Motor neuron (in vitro differentiated cells): Measurements from ENCODE around the gene CISD2. TPM values are rescaled to one million over a fixed set of nuclear protein-coding genes. Genes with fewer than 3 reads are reported as not detected.
"Not testable (repeated sequence)": the region's sequence is repeated elsewhere in the genome, so short reads cannot be mapped to it uniquely, and the experiment has no call there.

Experiments
- ATAC-seq, 8 experiments: fragments of 200-7000 bp; cut with Tn5 transposase; replicated peaks in 6 of 8; 2 replicates each; pipeline ENCODE4 v1.8.0; 2021; ENCODE audit warnings: mild to moderate bottlenecking in 8 of 8, moderate library complexity in 8 of 8
- H3K27ac ChIP-seq, 2 donors: fragments of 250-450 bp; sonication (Bioruptor Pico); 2 replicates each; pipeline ENCODE4 v1.9.0; 2021; ENCODE audit warnings: antibody characterized with exemption in 2 of 2, mild to moderate bottlenecking in 2 of 2, moderate library complexity in 1 of 2
- H3K4me1 ChIP-seq, 2 donors: fragments of 250-450 bp; sonication (Bioruptor Pico); replicated peaks in 1 of 2; 2 replicates each; pipeline ENCODE4 v1.6.1; 2021; ENCODE audit warnings: antibody characterized with exemption in 2 of 2, mild to moderate bottlenecking in 2 of 2, moderate library complexity in 1 of 2
- H3K4me3 ChIP-seq, 5 donors: fragments of 250-450 bp; sonication (Bioruptor Pico); 2 replicates each; pipeline ENCODE4 v1.9.0; 2021; ENCODE audit warnings: antibody characterized with exemption in 5 of 5, mild to moderate bottlenecking in 5 of 5, moderate library complexity in 4 of 5
- WGBS, 10 experiments: fragments of 450-650 bp; shearing (Covaris generic); methylation state at CpG; one replicate each; pipeline ENCODE4 v1.0.0; 2022; 5-methylcytosine and 5-hydroxymethylcytosine counted together
- in situ Hi-C, 9 experiments: fragments of 400-800 bp; cut with MboI; loops; one replicate each; pipeline ENCODE4 v1.15.0; 2021; ENCODE audit warnings: low sequenced_read_pairs in 9 of 9, low pct_unique_long_range_greater_than_20kb in 2 of 9; ENCODE audit not compliant: unreplicated experiment in 9 of 9
- total RNA-seq, 8 experiments: library from RNA; unstranded; fragments of 300-600 nt; gene quantifications; 2 replicates each; pipeline versions ENCODE4 v1.2.3 to v1.2.4, GENCODE V29; 2022

Gene CISD2
- total RNA-seq, 8 experiments from 2014 or later = 20.8 to 53.8 (median 50.0) TPM

GRCh38 chr4:102862016-102862415 is 6.8 kb upstream of the CISD2 start:
- Histone ChIP-seq H3K27ac (no peak overlapping the region), H3K4me1 (peaks cover 0 to 6% of the 10 kb centered on the region in 2 donors), H3K4me3 (no peak overlapping the region)
- WGBS, 10 experiments = 43 to 100% (median 100%) methylated on average over 1 of the region's 1 CpG; no CpG with 5 or more reads in 1 of the 10 experiments
- no peak for ATAC-seq
- in situ Hi-C loops = no loop called here

DNA sequence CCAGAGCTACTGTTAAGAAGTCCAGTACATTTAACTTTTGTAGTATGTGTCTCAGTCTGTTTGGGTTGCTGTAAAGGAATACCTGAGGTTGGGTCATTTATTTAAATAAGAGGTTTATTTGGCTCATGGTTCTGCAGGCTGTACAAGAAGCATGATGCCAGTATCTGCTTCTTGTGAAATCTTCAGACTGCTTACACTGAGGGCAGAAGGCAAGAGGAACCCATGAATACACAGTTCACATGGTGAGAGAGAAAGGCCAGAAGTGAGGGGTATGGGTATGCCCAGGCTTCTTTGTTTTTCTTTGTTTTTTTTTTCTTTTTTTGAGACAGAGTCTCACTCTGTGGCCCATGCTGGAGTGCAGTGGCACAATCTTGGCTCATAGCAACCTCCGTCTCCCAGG is 6.0 kb upstream of the CISD2 start:
- Histone ChIP-seq H3K4me1 (peaks cover 4 to 12% of the 10 kb centered on the region in 2 donors), H3K4me3 (no peak overlapping the region), H3K27ac (no peak overlapping the region)
- no peak for ATAC-seq
- in situ Hi-C loops = no loop called here
- WGBS, 10 experiments = 88 to 100% (median 100%) methylated on average over 1 of the region's 1 CpG; no CpG with 5 or more reads in 7 of the 10 experiments

- H3K27ac ChIP-seq, ATAC-seq, in situ Hi-C loops, H3K4me3 ChIP-seq: not testable (repeated sequence)
- H3K4me1 ChIP-seq = peaks cover 5 to 15% of the 10 kb centered on the region in 2 donors
- WGBS, 10 experiments = 93 to 100% (median 100%) methylated on average over 1 to 3 of the region's 5 CpGs; no CpG with 5 or more reads in 4 of the 10 experiments
Measured at GRCh38 chr4:102865327-102865726, 3.5 kb upstream of the CISD2 start.

- 17 to 89% (median 64%) methylated on average over 1 to 11 of the region's 12 CpGs for WGBS, 10 experiments
- Histone ChIP-seq H3K4me3 (peak overlapping the region; percentile 50 to 81 (median 65)), H3K4me1 (peaks cover 5 to 30% of the 10 kb centered on the region in 2 donors), H3K27ac (peak overlapping the region; percentile 94 to 95)
- in situ Hi-C loops = no loop called here
- ATAC-seq = no peak
Measured at GRCh38 chr4:102867278-102868152, 1.3 kb upstream of the CISD2 start.

DNA sequence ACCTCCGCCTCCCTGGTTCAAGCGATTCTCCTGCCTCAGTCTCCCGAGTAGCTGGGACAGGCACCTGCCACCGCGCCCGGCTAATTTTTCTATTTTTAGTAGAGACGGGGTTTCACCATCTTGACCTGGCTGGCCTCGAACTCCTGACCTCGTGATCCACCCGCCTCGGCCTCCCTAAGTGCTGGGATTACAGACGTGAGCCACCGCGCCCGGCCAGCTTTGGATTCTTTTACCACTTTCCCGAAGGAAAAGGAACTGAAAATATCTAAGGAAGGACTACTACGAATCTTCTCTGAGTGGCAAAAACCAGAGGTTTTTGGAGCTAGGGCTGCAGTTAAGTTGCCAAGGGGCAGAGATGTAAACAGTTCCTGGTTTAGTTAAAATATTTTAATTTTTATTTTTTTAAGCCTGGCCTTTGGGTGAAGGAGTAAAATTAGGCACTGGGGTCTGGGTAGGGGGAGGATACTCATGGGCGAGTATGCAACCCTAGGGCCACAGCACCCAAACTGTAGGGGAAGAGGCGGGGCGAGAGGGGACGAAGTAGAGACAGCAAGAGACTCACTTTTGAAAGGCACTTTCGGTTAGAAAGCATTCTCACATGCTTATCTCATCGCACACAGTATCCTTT is 525 bp upstream of the CISD2 start:
- Histone ChIP-seq H3K4me1 (peaks cover 5 to 30% of the 10 kb centered on the region in 2 donors), H3K4me3 (peak overlapping the region; percentile 50 to 81 (median 65)), H3K27ac (peak overlapping the region; percentile 94 to 95)
- ATAC-seq = peak in 2 of 8 experiments; percentile 16 to 33
- WGBS, 10 experiments = 0 to 39% (median 8%) methylated on average over 1 to 12 of the region's 23 CpGs; no CpG with 5 or more reads in 2 of the 10 experiments
- in situ Hi-C loops = no loop called here

DNA sequence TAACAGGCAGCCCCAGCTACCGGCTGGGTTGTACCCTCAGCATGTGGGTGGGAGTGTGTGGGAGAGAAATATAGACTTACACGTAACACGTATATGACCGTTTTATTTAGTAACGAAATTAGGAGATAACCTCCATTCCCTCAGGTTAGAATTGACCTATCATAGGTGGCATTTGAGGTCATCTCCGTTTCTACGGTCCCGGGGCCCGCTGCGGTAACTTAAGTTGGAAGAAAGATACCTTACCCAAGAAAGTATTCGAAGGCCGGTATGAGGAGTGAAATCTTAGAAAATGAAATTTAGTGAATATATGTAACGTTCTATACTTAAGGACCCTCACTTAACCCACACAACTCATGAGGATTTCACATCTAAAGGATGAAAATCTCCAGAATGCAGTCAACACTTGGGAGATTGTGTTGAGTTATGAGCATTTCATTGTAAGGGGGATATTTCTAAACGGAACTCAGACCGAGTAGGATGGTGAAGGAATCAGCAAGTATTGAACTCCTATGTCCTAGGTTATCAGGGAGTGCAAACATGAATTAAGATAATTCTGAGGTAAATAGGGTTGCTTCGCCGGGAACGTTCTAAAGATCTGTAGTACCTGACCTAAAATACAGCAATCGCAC is 891 bp downstream of the CISD2 start:
- in situ Hi-C loops = no loop called here
- peak in 3 of 8 experiments; percentile 24 to 32 (median 26) for ATAC-seq
- peak overlapping the region; percentile 50 to 81 (median 65) for H3K4me3 ChIP-seq
- WGBS, 10 experiments = 3 to 24% (median 9%) methylated on average over 1 to 19 of the region's 19 CpGs
- H3K27ac ChIP-seq = peak overlapping the region; percentile 94 to 95
- H3K4me1 ChIP-seq = peaks cover 5 to 30% of the 10 kb centered on the region in 2 donors

- in situ Hi-C loops = no loop called here
- WGBS, 10 experiments = 80 to 100% (median 100%) methylated on average over 1 to 2 of the region's 2 CpGs; no CpG with 5 or more reads in 2 of the 10 experiments
- Histone ChIP-seq H3K27ac (no peak overlapping the region), H3K4me3 (no peak overlapping the region), H3K4me1 (peaks cover 5 to 24% of the 10 kb centered on the region in 2 donors)
- ATAC-seq = no peak
Measured at GRCh38 chr4:102871772-102872171, 3.0 kb downstream of the CISD2 start.

DNA sequence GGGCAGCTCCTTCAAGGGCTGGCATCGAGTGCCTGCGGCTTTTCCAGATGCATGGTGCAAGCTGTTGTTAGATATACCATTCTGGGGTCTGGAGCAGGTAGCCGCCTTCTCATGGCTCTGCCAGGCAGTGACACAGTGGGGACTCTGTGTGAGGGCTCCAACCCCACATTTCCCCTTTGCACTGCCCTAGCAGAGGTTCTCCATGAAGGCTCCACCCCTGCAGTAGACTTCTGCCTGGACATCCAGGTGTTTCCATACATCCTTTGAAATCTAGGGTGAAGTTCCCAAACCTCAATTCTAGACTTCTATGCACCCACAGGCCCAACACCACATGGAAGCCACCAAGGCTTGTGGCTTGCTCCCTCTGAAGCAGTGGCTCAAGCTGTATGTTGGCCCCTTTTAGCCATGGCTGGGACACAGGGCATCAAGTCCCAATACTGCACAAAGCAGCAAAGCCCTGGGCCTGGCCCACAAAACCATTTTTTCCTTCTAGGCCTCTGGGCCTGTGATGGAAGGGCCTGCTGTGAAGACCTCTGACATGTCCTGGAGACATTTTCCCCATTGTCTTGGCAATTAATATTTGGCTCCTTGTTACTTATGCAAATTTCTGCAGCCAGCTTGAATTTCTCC is 8.8 kb downstream of the CISD2 start:
- in situ Hi-C loops, H3K4me1 ChIP-seq, H3K4me3 ChIP-seq, ATAC-seq, H3K27ac ChIP-seq: not testable (repeated sequence)
- WGBS, 10 experiments = 100% methylated on average over 1 to 2 of the region's 3 CpGs; no CpG with 5 or more reads in 8 of the 10 experiments

- in situ Hi-C loops, H3K4me1 ChIP-seq: not testable (repeated sequence)
Measured at GRCh38 chr4:102878349-102878748, 9.6 kb downstream of the CISD2 start.

GRCh38 chr4:102878901-102879300 is 10.1 kb downstream of the CISD2 start:
- Histone ChIP-seq H3K4me3 (no peak overlapping the region), H3K27ac (no peak overlapping the region), H3K4me1 (no peaks in the 10 kb centered on the region)
- WGBS, 10 experiments = 70 to 100% (median 98%) methylated on average over 1 to 3 of the region's 3 CpGs
- in situ Hi-C loops = no loop called here
- no peak for ATAC-seq

More at GRCh38 chr4:102878349-102878748, 9.6 kb downstream of the CISD2 start:
- H3K27ac ChIP-seq, ATAC-seq, H3K4me3 ChIP-seq: not testable (repeated sequence)
- WGBS, 10 experiments = 80 to 100% (median 100%) methylated on average over 1 to 3 of the region's 4 CpGs; no CpG with 5 or more reads in 2 of the 10 experiments

- H3K4me3 ChIP-seq = no peak overlapping the region
- 25 to 100% (median 89%) methylated on average over 1 of the region's 1 CpG; no CpG with 5 or more reads in 2 of the 10 experiments for WGBS, 10 experiments
- H3K4me1 ChIP-seq = no peaks in the 10 kb centered on the region
- H3K27ac ChIP-seq = no peak overlapping the region
- ATAC-seq = peak in 1 of 8 experiments; percentile 83
- in situ Hi-C loops = no loop called here
Measured at GRCh38 chr4:102881343-102881742, 12.6 kb downstream of the CISD2 start.

DNA sequence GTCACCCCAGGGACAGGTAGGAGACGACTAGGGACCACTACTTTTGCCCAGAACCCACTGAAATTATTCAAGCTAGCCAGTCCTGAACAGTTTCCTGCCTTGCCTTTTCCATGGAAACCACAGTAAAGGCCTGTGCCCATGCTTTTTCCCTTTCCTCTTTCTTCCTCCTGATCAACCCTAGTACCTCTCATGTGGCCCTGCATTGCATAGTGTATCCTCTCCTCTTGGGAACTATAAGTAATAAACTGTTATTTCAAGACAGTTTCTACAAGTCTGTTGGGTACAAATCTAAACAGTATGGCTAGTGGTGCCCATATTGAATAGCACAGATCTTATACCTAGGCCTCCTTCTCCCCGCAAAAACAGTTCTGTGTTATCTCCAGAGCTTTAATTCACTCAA is 14.5 kb downstream of the CISD2 start:
- ATAC-seq = no peak
- H3K4me3 ChIP-seq = no peak overlapping the region
- H3K27ac ChIP-seq = no peak overlapping the region
- in situ Hi-C loops = no loop called here
- no peaks in the 10 kb centered on the region for H3K4me1 ChIP-seq
- WGBS, 10 experiments = 67 to 100% (median 100%) methylated on average over 1 to 2 of the region's 2 CpGs; no CpG with 5 or more reads in 3 of the 10 experiments
